CD14-positive monocyte (primary cell): Measurements from ENCODE around the gene STK4. TPM values are rescaled to one million over a fixed set of nuclear protein-coding genes. Genes with fewer than 3 reads are reported as not detected.

Experiments used
- DNase-seq, 3 donors: peaks; one replicate each; pipeline ENCODE4 v3.0.0-alpha.2; 2011 to 2022
- H2AFZ ChIP-seq: 2 replicates; pipeline ENCODE4 v1.6.0; 2012; ENCODE audit warnings: mild to moderate bottlenecking, low read depth, low read length, inconsistent platforms; ENCODE audit not compliant: insufficient read depth, poor library complexity, severe bottlenecking
- H3K27ac ChIP-seq, 2 donors: 1 replicate in 1 of 2; 2 replicates in 1 of 2; pipeline ENCODE4 v1.5.1; 2012 to 2013; ENCODE audit warnings: low read length in 2 of 2, control low read depth in 1 of 2, inconsistent platforms in 1 of 2, low read depth in 1 of 2, mild to moderate bottlenecking in 1 of 2
- H3K27me3 ChIP-seq, 2 donors: one replicate each; pipeline versions ENCODE4 v1.6.0 to v1.6.1; 2011 to 2013; ENCODE audit warnings: low read length in 2 of 2; ENCODE audit not compliant: control insufficient read depth in 2 of 2, insufficient read depth in 2 of 2
- H3K36me3 ChIP-seq, 2 donors: replicated peaks in 1 of 2; 1 replicate in 1 of 2; 2 replicates in 1 of 2; pipeline versions ENCODE4 v1.5.1 to v1.6.1; 2012 to 2013; ENCODE audit warnings: low read length in 2 of 2, control low read depth in 1 of 2, inconsistent platforms in 1 of 2, mild to moderate bottlenecking in 1 of 2; ENCODE audit not compliant: insufficient read depth in 2 of 2, control insufficient read depth in 1 of 2
- H3K4me1 ChIP-seq, 2 donors: 1 replicate in 1 of 2; 2 replicates in 1 of 2; pipeline versions ENCODE4 v1.5.1 to v1.6.1; 2012 to 2013; ENCODE audit warnings: low read length in 2 of 2, control low read depth in 1 of 2, inconsistent platforms in 1 of 2, mild to moderate bottlenecking in 1 of 2, moderate library complexity in 1 of 2; ENCODE audit not compliant: insufficient read depth in 2 of 2, control insufficient read depth in 1 of 2
- H3K4me2 ChIP-seq: replicated peaks from 2 replicates; pipeline ENCODE3; 2012; ENCODE audit warnings: low read length, moderate library complexity, mild to moderate bottlenecking; ENCODE audit not compliant: poor library complexity, severe bottlenecking; ENCODE audit errors: extremely low read depth
- H3K4me3 ChIP-seq, 3 experiments: fragments of 200-600 bp in 1 of 3; sonication (generic) in 1 of 3; replicated peaks in 1 of 3; 1 replicate in 2 of 3; 2 replicates in 1 of 3; pipeline ENCODE4 v1.5.1; 2011 to 2013; ENCODE audit warnings: low read length in 3 of 3, mild to moderate bottlenecking in 3 of 3, control low read depth in 2 of 3, low read depth in 2 of 3, inconsistent platforms in 1 of 3, moderate library complexity in 1 of 3
- H3K79me2 ChIP-seq: 2 replicates; pipeline ENCODE4 v1.6.0; 2012; ENCODE audit warnings: mild to moderate bottlenecking, control low read depth, inconsistent platforms, low read length, moderate library complexity; ENCODE audit not compliant: insufficient read depth
- H3K9ac ChIP-seq: 2 replicates; pipeline ENCODE4 v1.6.0; 2017; ENCODE audit warnings: low read length, mild to moderate bottlenecking; ENCODE audit not compliant: insufficient read depth, poor library complexity, severe bottlenecking
- H3K9me3 ChIP-seq, 2 donors: replicated peaks in 1 of 2; 1 replicate in 1 of 2; 2 replicates in 1 of 2; pipeline versions ENCODE4 v1.5.1 to v1.6.1; 2012 to 2013; ENCODE audit warnings: low read length in 2 of 2, control low read depth in 1 of 2; ENCODE audit not compliant: control insufficient read depth in 1 of 2, insufficient read depth in 1 of 2
- H4K20me1 ChIP-seq: 2 replicates; pipeline ENCODE4 v1.6.0; 2012; ENCODE audit warnings: mild to moderate bottlenecking, low read length, control low read depth, moderate library complexity; ENCODE audit not compliant: insufficient read depth
- H3K27ac Mint-ChIP-seq, 7 donors: one replicate each; pipeline ENCODE4 v1.8.0; 2020; ENCODE audit warnings: mild to moderate bottlenecking in 7 of 7, mixed read lengths in 7 of 7, moderate library complexity in 6 of 7, inconsistent platforms in 2 of 7
- H3K27me3 Mint-ChIP-seq, 3 donors: one replicate each; pipeline ENCODE4 v1.8.0; 2021 to 2022; ENCODE audit warnings: low read depth in 3 of 3, mild to moderate bottlenecking in 3 of 3, mixed read lengths in 3 of 3, moderate library complexity in 3 of 3, inconsistent platforms in 1 of 3
- H3K36me3 Mint-ChIP-seq, 2 donors: one replicate each; pipeline ENCODE4 v1.8.0; 2020; ENCODE audit warnings: mixed read lengths in 2 of 2, inconsistent platforms in 1 of 2, mild to moderate bottlenecking in 1 of 2
- H3K4me1 Mint-ChIP-seq: one replicate; pipeline ENCODE4 v1.8.0; 2020; ENCODE audit warnings: mild to moderate bottlenecking, mixed read lengths
- H3K4me3 Mint-ChIP-seq, 2 donors: one replicate each; pipeline ENCODE4 v1.8.0; 2020; ENCODE audit warnings: mild to moderate bottlenecking in 2 of 2, mixed read lengths in 2 of 2, moderate library complexity in 1 of 2
- H3K9me3 Mint-ChIP-seq, 7 donors: one replicate each; pipeline ENCODE4 v1.8.0; 2020 to 2022; ENCODE audit warnings: mixed read lengths in 7 of 7, mild to moderate bottlenecking in 6 of 7, moderate library complexity in 6 of 7, inconsistent platforms in 2 of 7
- WGBS: methylation state at CpG from one replicate; pipeline ENCODE4 v1.1.5; 2013; ENCODE audit warnings: missing lambda C conversion rate; ENCODE audit not compliant: insufficient coverage; 5-methylcytosine and 5-hydroxymethylcytosine counted together
- intact Hi-C, 2 donors: fragments of 100-400 bp; cut with micrococcal nuclease; formaldehyde crosslinking; loops; one replicate each; pipeline versions ENCODE4 v1.15.0 to v1.15.1; 2023
- polyA plus RNA-seq, 3 donors: library from polyadenylated mRNA; depleted of rRNA in 1 of 3; unstranded in 2 of 3; stranded (reverse) in 1 of 3; fragments of 300-500 nt in 2 of 3; fragments of >200 nt in 1 of 3; fragmentation: Illumina TruSeq in 2 of 3; gene quantifications; 1 replicate in 2 of 3; 2 replicates in 1 of 3; pipeline ENCODE4 v1.2.3, GENCODE V29; 2012 to 2021
- TF ChIP-seq, protein P1 (sequence below): fragments of 200-600 bp; IDR thresholded peaks from one replicate; pipeline ENCODE4 v1.8.0; 2022; ENCODE audit warnings: antibody characterized with exemption, mild to moderate bottlenecking

The STK4 gene
- polyA plus RNA-seq, 3 donors: 53.0 to 123 (median 69.9) TPM

DNA sequence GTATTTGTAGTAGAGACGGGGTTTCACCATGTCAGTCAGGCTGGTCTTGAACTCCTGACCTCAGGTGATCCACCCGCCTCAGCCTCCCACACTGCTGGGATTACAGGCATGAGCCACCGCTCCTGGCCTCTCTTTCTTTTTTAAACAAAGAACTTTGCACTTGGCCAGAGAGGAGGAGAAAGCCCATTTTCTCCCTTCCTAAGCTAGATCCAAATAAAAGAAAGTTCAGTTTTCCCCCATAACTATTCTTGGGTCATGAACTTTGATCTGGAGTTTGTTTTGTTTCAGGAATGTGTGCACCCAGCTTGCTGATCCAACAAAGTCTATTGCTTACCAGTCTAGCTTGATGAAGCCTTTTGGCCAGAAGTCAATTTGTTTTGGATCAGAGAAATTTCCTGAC, 111.2 kb downstream of the STK4 start:
- Histone ChIP-seq H3K36me3 (peaks cover 96 to 100% of the 10 kb centered on the region in 2 donors), H3K79me2 (peaks cover 5% of the 10 kb centered on the region), H3K4me3 (no peak overlapping the region), H3K9me3 (no peaks in the 10 kb centered on the region), H3K27me3 (no peaks in the 10 kb centered on the region), H4K20me1 (peaks cover 87% of the 10 kb centered on the region), H3K9ac (no peak overlapping the region), H2AFZ (no peak overlapping the region), H3K4me2 (no peak overlapping the region), H3K27ac (no peak overlapping the region), H3K4me1 (no peaks in the 10 kb centered on the region)
- intact Hi-C loops: no loop called here
- peaks cover 0 to 2% (median 0%) of the 10 kb centered on the region in 3 donors for H3K27me3 Mint-ChIP-seq
- 90% methylated on average over 2 of the region's 3 CpGs for WGBS
- H3K4me3 Mint-ChIP-seq: no peak overlapping the region
- peaks cover 2 to 9% (median 5%) of the 10 kb centered on the region in 7 donors for H3K9me3 Mint-ChIP-seq
- H3K27ac Mint-ChIP-seq: no peak overlapping the region
- peaks cover 81 to 92% of the 10 kb centered on the region in 2 donors for H3K36me3 Mint-ChIP-seq
- no peak for DNase-seq
- TF ChIP-seq, protein P1, sequence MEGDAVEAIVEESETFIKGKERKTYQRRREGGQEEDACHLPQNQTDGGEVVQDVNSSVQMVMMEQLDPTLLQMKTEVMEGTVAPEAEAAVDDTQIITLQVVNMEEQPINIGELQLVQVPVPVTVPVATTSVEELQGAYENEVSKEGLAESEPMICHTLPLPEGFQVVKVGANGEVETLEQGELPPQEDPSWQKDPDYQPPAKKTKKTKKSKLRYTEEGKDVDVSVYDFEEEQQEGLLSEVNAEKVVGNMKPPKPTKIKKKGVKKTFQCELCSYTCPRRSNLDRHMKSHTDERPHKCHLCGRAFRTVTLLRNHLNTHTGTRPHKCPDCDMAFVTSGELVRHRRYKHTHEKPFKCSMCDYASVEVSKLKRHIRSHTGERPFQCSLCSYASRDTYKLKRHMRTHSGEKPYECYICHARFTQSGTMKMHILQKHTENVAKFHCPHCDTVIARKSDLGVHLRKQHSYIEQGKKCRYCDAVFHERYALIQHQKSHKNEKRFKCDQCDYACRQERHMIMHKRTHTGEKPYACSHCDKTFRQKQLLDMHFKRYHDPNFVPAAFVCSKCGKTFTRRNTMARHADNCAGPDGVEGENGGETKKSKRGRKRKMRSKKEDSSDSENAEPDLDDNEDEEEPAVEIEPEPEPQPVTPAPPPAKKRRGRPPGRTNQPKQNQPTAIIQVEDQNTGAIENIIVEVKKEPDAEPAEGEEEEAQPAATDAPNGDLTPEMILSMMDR: no peak
- no peaks in the 10 kb centered on the region for H3K4me1 Mint-ChIP-seq

DNA sequence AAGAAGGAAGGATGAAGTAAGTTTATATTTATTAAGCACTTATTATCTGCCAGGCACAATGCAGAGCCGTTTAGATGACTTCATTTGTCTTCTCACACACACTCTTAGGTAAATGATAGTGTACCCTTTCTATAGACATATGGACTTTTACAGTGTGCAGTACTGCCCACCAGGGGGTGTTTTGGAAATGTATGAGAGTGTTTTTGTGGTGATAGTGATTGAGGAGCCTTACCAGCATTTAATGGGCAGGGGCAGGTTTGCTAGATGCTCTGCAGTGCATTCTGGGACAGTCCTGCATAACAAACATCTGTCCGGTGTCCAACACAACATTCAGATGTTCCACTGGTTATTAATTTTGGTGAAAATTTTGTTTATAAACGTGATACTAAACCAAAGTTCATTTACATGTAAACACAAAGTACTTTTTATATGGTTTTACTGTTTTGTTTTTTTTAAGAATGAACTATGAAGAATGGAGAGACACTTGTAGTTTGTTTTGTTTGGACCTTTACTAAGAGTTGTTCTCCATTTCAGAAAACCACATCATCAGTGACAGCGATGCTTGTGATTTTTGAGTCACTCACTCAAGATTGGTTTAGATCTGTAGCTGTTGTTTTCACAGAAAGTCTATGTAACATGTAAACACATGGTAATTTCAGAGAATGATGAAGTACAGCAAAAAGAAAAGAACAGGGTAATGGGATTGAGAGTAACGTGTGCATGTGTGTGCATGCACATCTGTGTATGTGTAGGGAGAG, 114.7 kb downstream of the STK4 start:
- no peak overlapping the region for H3K27ac ChIP-seq
- WGBS: 94% methylated on average over 1 of the region's 5 CpGs
- TF ChIP-seq, protein P1: peak; percentile 20
- H3K9ac ChIP-seq: no peak overlapping the region
- no peaks in the 10 kb centered on the region for H3K9me3 ChIP-seq
- H3K27ac Mint-ChIP-seq: no peak overlapping the region
- no peaks in the 10 kb centered on the region for H3K79me2 ChIP-seq
- H3K27me3 ChIP-seq: no peaks in the 10 kb centered on the region
- H2AFZ ChIP-seq: no peak overlapping the region
- peaks cover 2 to 9% (median 5%) of the 10 kb centered on the region in 7 donors for H3K9me3 Mint-ChIP-seq
- peaks cover 79 to 92% of the 10 kb centered on the region in 2 donors for H3K36me3 Mint-ChIP-seq
- H3K27me3 Mint-ChIP-seq: no peaks in the 10 kb centered on the region
- DNase-seq: no peak
- no peaks in the 10 kb centered on the region for H3K4me1 ChIP-seq
- intact Hi-C loops: no loop called here
- H3K4me3 ChIP-seq: no peak overlapping the region
- no peaks in the 10 kb centered on the region for H3K4me1 Mint-ChIP-seq
- no peak overlapping the region for H3K4me3 Mint-ChIP-seq
- H3K36me3 ChIP-seq: peaks cover 65 to 91% of the 10 kb centered on the region in 2 donors
- H4K20me1 ChIP-seq: peaks cover 77% of the 10 kb centered on the region
- H3K4me2 ChIP-seq: no peak overlapping the region
